Upper lobe of left lung (tissue), 4 donors: ENCODE data around the gene SLC2A11.

Source experiments
- EP300 ChIP-seq, 4 donors: sonication (generic); formaldehyde crosslinking; IDR thresholded peaks; one replicate each; pipeline ENCODE4 v1.5.1; 2017; ENCODE audit warnings: antibody characterized with exemption in 4 of 4, control low read depth in 2 of 4
- POLR2A ChIP-seq, 4 donors: fragments of 450-650 bp; IDR thresholded peaks; one replicate each; pipeline ENCODE4 v1.5.1; 2016 to 2017; ENCODE audit warnings: antibody characterized with exemption in 4 of 4, mild to moderate bottlenecking in 2 of 4
- TF ChIP-seq, protein P1 (sequence below), 6 experiments: fragments of 450-650 bp in 4 of 6; fragments of 200-600 bp in 2 of 6; sonication (generic) in 2 of 6; IDR thresholded peaks; one replicate each; pipeline ENCODE4 v1.5.1; 2016 to 2019; ENCODE audit warnings: antibody characterized with exemption in 6 of 6

DNA sequence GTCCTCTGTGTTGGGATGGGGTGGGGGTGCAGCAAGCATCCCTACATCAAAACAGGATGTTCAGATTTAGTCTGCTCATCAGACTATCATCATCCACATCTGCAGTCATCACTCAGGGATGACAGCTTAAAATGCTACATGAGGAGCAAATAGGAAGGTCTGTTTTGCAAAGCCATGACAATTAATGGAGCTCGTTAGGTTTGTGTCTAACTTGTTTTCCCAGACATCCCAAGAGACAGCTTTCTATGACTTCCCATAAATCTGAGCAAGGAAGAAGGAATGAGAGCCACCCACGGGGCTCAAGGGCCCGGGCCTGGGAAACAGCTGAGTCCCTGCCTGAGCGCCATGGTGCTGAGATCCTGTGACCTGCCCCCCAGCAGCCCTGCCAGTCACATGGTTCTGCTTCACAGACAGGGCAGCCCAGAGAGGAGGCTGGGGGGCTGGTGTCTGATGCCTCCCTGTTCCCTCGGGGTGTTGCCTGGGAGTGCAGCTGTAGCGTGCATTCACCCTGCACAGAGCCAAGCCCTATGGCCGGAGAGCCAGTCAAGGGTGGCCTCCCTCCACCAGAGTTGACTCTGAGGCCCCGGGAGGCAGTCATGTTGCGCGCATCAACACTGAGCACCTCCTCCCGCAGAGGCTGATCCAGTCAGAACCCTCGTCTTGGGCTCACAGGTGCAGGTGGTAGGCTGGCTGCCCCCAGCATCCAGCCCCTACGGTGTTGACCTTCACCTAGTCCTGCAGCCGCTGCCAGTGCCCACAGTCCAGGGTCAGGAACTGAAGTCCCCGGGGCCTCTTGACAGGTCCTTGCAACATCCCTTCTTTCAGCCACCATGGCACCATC is 30.9 kb upstream of the SLC2A11 start:
- TF ChIP-seq POLR2A (IDR thresholded peaks at IDR 0.05): no peak
- TF ChIP-seq, protein P1, sequence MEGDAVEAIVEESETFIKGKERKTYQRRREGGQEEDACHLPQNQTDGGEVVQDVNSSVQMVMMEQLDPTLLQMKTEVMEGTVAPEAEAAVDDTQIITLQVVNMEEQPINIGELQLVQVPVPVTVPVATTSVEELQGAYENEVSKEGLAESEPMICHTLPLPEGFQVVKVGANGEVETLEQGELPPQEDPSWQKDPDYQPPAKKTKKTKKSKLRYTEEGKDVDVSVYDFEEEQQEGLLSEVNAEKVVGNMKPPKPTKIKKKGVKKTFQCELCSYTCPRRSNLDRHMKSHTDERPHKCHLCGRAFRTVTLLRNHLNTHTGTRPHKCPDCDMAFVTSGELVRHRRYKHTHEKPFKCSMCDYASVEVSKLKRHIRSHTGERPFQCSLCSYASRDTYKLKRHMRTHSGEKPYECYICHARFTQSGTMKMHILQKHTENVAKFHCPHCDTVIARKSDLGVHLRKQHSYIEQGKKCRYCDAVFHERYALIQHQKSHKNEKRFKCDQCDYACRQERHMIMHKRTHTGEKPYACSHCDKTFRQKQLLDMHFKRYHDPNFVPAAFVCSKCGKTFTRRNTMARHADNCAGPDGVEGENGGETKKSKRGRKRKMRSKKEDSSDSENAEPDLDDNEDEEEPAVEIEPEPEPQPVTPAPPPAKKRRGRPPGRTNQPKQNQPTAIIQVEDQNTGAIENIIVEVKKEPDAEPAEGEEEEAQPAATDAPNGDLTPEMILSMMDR (IDR thresholded peaks at IDR 0.05): no peak
- no peak for TF ChIP-seq EP300 (IDR thresholded peaks at IDR 0.05)
